A673 (cell line): Measurements from ENCODE around the gene PLAC9.

ENCODE experiments used
- EZH2 ChIP-seq: fragments of 200-600 bp; sonication (generic); IDR thresholded peaks from 2 replicates; pipeline ENCODE4 v1.6.1; 2017; ENCODE audit warnings: borderline replicate concordance, low read depth, mild to moderate bottlenecking, mixed read lengths, antibody characterized with exemption, low read length; ENCODE audit not compliant: poor library complexity, severe bottlenecking
- TF ChIP-seq, protein P1 (sequence below): fragments of 300-800, 200-600 bp; sonication (generic); conservative IDR thresholded peaks from 2 replicates; pipeline ENCODE4 v1.5.1; 2017; ENCODE audit warnings: low read depth, mild to moderate bottlenecking, antibody characterized with exemption, low read length, moderate library complexity, mixed read lengths

DNA sequence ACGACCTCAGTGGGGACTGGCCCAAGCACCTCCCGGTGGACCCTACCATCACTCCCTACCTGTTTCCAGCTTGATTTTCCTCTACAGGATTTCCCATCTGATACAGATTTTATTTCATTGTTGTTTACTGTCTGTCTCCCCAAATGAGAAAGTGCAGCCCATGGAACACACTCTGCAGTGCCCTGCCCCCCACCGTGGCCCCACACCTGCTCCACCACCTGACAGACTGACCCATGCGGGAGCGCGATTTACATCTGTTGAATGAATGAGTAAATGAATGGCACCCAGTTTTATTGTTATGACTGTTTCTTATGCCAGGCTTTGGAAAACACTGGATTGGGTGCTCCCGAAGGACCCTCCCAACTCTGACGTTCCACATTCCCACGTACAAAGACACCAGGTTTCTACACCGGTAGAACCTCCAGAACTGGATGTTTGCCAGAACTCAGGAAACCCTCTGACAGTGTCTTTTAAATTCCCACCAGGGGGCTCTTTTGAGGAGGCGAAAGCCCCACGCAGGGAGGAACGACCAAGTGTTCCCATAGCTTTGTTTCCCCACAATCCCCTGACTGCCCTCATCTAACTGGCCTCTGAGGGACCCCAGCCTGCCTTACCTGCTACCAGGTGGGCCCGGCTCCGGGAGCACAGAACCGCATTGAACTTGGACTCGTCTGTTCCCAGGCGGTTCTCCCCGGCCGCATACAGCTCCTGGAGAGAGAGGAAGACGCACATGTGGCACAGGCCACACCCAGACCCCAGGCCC is 29.0 kb downstream of the PLAC9 start:
- TF ChIP-seq, protein P1, sequence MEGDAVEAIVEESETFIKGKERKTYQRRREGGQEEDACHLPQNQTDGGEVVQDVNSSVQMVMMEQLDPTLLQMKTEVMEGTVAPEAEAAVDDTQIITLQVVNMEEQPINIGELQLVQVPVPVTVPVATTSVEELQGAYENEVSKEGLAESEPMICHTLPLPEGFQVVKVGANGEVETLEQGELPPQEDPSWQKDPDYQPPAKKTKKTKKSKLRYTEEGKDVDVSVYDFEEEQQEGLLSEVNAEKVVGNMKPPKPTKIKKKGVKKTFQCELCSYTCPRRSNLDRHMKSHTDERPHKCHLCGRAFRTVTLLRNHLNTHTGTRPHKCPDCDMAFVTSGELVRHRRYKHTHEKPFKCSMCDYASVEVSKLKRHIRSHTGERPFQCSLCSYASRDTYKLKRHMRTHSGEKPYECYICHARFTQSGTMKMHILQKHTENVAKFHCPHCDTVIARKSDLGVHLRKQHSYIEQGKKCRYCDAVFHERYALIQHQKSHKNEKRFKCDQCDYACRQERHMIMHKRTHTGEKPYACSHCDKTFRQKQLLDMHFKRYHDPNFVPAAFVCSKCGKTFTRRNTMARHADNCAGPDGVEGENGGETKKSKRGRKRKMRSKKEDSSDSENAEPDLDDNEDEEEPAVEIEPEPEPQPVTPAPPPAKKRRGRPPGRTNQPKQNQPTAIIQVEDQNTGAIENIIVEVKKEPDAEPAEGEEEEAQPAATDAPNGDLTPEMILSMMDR = peak; percentile 47
- no peak for TF ChIP-seq EZH2
